Measurements from ENCODE around the gene LIMS2.

Gene LIMS2

GRCh38 chr2:127623388-127624319 is 51.7 kb downstream of the LIMS2 start:
- no peak overlapping the region for H3K4me3 ChIP-seq (ENCODE audit: low read length)
- no peaks in the 10 kb centered on the region for H3K36me3 ChIP-seq (ENCODE audit: control insufficient read depth, low read depth, low read length)
- no peak overlapping the region for H3K27ac ChIP-seq (ENCODE audit: low read length)
- no peaks in the 10 kb centered on the region for H3K4me1 ChIP-seq (ENCODE audit: control insufficient read depth, low read depth, low read length)
- no peak overlapping the region for H3K9ac ChIP-seq (ENCODE audit: low read length)
- H3K27me3 ChIP-seq (ENCODE audit: control insufficient read depth, insufficient read depth, low read length): no peaks in the 10 kb centered on the region
- no peaks in the 10 kb centered on the region for H3K9me3 ChIP-seq (ENCODE audit: control insufficient read depth, low read depth, low read length)

DNA sequence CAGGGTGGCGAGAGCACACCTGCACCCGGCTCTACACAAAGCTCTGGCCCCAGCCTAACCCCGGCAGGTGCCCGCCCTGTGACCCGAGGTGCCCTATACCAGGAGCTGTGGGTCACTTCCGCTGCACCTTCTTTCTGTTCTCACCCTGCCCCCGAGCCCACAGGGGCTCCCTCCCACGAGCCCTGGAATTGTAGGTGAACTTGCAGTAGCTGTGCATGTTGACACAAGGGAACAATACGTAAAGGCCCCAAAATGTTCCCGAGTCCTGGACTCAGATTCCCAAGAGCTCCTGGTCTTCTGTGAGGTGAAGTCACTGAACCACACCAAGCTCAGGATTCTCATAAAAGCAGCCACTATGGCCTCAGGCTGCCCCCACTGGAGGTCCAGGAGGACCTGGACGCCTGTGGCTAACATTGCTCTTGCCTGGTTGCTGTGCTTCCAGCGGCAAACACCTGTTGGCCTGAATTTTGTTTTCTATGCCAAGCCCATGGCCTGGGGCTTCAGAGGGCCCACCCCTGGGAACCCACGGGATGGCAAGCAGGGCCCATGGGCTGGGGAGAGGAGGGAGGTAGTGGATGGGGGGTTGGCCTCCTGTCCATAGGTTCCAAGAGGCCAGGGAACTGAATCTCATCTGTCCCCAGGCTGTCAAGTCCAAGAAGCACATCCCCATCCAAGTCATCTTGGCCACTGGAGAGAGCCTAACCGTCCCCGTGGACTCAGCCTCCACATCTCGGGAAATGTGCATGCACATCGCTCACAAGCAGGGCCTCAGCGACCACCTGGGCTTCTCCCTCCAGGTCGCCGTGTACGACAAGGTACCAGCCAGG is 52.6 kb downstream of the LIMS2 start:
- H3K4me1 ChIP-seq (ENCODE audit: control insufficient read depth, low read depth, low read length): no peaks in the 10 kb centered on the region
- no peaks in the 10 kb centered on the region for H3K36me3 ChIP-seq (ENCODE audit: control insufficient read depth, low read depth, low read length)
- no peaks in the 10 kb centered on the region for H3K9me3 ChIP-seq (ENCODE audit: control insufficient read depth, low read depth, low read length)
- no peak overlapping the region for H3K27ac ChIP-seq (ENCODE audit: low read length)
- no peak overlapping the region for H3K4me3 ChIP-seq (ENCODE audit: low read length)
- no peak overlapping the region for H3K9ac ChIP-seq (ENCODE audit: low read length)
- H3K27me3 ChIP-seq (ENCODE audit: control insufficient read depth, insufficient read depth, low read length): no peaks in the 10 kb centered on the region

DNA sequence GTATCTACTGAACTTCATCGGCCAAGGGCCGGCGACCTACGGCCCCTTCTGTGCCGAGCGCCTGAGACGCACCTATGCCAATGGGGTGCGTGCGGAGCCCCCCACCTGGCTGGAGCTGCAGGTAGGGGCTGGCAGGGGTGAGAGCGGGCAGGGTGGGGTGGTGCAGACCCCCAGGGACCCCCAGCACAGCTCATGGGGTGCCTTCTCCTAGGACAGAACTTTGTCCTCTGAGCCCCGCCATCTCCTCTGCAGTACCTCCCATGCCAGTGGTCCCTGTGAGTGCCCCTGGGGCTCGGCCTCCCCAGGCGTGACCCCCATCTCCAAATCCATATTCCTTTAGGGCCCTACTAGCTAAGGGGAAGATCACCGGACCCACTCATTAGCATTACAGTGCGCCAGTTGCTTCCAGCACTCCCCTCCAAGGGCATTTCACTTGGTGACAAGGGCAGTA is 53.3 kb downstream of the LIMS2 start:
- H3K36me3 ChIP-seq (ENCODE audit: control insufficient read depth, low read depth, low read length): no peaks in the 10 kb centered on the region
- no peaks in the 10 kb centered on the region for H3K9me3 ChIP-seq (ENCODE audit: control insufficient read depth, low read depth, low read length)
- H3K9ac ChIP-seq (ENCODE audit: low read length): no peak overlapping the region
- no peaks in the 10 kb centered on the region for H3K27me3 ChIP-seq (ENCODE audit: control insufficient read depth, insufficient read depth, low read length)
- H3K4me3 ChIP-seq (ENCODE audit: low read length): no peak overlapping the region
- no peak overlapping the region for H3K27ac ChIP-seq (ENCODE audit: low read length)
- no peaks in the 10 kb centered on the region for H3K4me1 ChIP-seq (ENCODE audit: control insufficient read depth, low read depth, low read length)

- Histone ChIP-seq H3K27me3 (ENCODE audit: control insufficient read depth, insufficient read depth, low read length) (no peaks in the 10 kb centered on the region), H3K9me3 (ENCODE audit: control insufficient read depth, low read depth, low read length) (no peaks in the 10 kb centered on the region), H3K4me3 (ENCODE audit: low read length) (no peak overlapping the region), H3K9ac (ENCODE audit: low read length) (no peak overlapping the region), H3K27ac (ENCODE audit: low read length) (no peak overlapping the region), H3K36me3 (ENCODE audit: control insufficient read depth, low read depth, low read length) (no peaks in the 10 kb centered on the region), H3K4me1 (ENCODE audit: control insufficient read depth, low read depth, low read length) (no peaks in the 10 kb centered on the region)
Measured at GRCh38 chr2:127620866-127621265, 54.5 kb downstream of the LIMS2 start.

- Histone ChIP-seq H3K36me3 (ENCODE audit: control insufficient read depth, low read depth, low read length) (no peaks in the 10 kb centered on the region), H3K27me3 (ENCODE audit: control insufficient read depth, insufficient read depth, low read length) (no peaks in the 10 kb centered on the region), H3K4me1 (ENCODE audit: control insufficient read depth, low read depth, low read length) (no peaks in the 10 kb centered on the region), H3K27ac (ENCODE audit: low read length) (no peak overlapping the region), H3K4me3 (ENCODE audit: low read length) (no peak overlapping the region), H3K9ac (ENCODE audit: low read length) (no peak overlapping the region), H3K9me3 (ENCODE audit: control insufficient read depth, low read depth, low read length) (no peaks in the 10 kb centered on the region)
Measured at GRCh38 chr2:127619877-127620705, 55.2 kb downstream of the LIMS2 start.

DNA sequence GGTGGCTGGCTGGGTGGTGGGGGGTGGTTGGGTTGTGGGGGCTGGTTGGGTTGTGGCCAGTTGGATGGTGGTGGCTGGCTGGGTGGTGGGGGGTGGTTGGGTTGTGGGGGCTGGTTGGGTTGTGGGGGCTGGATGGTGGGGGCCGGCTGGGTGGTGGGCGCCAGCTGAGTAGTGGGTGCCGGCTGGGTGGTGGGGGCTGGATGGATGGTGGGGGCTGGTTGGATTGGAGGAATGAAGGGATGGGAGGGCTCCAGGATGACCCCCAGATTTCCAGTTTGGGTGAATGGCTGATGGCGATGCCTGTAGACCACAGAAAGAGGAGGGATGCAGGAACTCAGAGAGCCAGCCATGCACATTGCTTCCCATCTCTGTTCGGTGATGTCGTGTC is 56.1 kb downstream of the LIMS2 start:
- Histone ChIP-seq H3K27me3 (ENCODE audit: control insufficient read depth, insufficient read depth, low read length) (no peaks in the 10 kb centered on the region), H3K4me3 (ENCODE audit: low read length) (no peak overlapping the region), H3K4me1 (ENCODE audit: control insufficient read depth, low read depth, low read length) (no peaks in the 10 kb centered on the region), H3K27ac (ENCODE audit: low read length) (no peak overlapping the region), H3K9me3 (ENCODE audit: control insufficient read depth, low read depth, low read length) (no peaks in the 10 kb centered on the region), H3K9ac (ENCODE audit: low read length) (no peak overlapping the region), H3K36me3 (ENCODE audit: control insufficient read depth, low read depth, low read length) (no peaks in the 10 kb centered on the region)

GRCh38 chr2:127618551-127619202 is 56.7 kb downstream of the LIMS2 start:
- H3K27me3 ChIP-seq (ENCODE audit: control insufficient read depth, insufficient read depth, low read length): no peaks in the 10 kb centered on the region
- no peak overlapping the region for H3K27ac ChIP-seq (ENCODE audit: low read length)
- no peak overlapping the region for H3K9ac ChIP-seq (ENCODE audit: low read length)
- no peaks in the 10 kb centered on the region for H3K4me1 ChIP-seq (ENCODE audit: control insufficient read depth, low read depth, low read length)
- H3K36me3 ChIP-seq (ENCODE audit: control insufficient read depth, low read depth, low read length): no peaks in the 10 kb centered on the region
- no peak overlapping the region for H3K4me3 ChIP-seq (ENCODE audit: low read length)
- no peaks in the 10 kb centered on the region for H3K9me3 ChIP-seq (ENCODE audit: control insufficient read depth, low read depth, low read length)

DNA sequence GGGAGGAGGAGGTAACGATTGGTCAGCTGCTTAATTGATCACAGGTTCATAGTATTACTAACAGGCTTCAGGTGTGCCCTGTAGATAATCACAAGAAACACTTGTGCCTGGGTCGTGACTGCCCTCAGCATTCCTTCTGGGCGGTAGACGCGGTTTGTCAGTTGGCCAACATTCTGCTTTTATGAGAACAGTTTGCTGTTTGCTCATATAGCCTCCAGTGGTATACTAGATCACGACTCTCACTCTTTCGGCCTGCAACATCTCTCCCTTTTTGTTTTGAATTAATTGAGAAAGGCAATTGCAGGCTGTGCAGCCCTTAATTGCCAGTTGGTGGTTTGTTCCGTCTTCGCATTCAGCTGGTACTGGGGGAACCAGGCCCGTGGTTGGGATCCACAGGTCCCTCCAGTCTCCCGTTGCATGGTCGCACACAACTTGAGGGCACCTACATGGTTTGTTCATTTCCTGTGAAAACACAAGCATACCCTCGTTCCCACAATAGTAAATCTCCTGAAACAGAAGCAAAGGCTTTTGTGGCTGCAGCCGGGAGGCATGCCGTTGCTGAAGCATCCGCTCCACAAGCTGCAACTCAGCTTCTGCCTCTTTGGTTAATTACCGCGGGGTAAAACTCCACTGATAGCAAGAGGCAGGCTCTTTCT is 59.7 kb downstream of the LIMS2 start:
- no peaks in the 10 kb centered on the region for H3K36me3 ChIP-seq (ENCODE audit: control insufficient read depth, low read depth, low read length)
- no peaks in the 10 kb centered on the region for H3K27me3 ChIP-seq (ENCODE audit: control insufficient read depth, insufficient read depth, low read length)
- H3K4me1 ChIP-seq (ENCODE audit: control insufficient read depth, low read depth, low read length): no peaks in the 10 kb centered on the region
- no peak overlapping the region for H3K4me3 ChIP-seq (ENCODE audit: low read length)
- H3K9ac ChIP-seq (ENCODE audit: low read length): no peak overlapping the region
- H3K27ac ChIP-seq (ENCODE audit: low read length): no peak overlapping the region
- no peaks in the 10 kb centered on the region for H3K9me3 ChIP-seq (ENCODE audit: control insufficient read depth, low read depth, low read length)

DNA sequence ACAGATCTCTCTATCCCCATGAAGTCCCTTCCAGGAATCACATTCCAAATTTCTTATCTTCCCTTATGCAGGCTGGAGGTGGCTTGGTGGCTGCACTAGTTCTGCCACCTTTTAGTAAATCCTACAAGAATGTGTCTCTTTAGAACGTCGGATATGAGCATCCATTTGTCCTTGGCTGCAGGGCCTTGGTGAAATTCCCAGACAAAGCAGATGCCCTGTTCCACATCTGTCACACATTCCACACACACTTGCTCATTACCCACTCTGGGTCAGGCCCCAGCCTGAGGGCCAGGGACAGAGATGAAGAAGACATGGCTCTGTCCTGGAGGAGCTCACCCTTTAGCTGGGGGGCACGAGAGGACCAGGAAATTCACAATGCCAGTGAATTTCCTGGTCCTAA is 60.6 kb downstream of the LIMS2 start:
- H3K27me3 ChIP-seq (ENCODE audit: control insufficient read depth, insufficient read depth, low read length): no peaks in the 10 kb centered on the region
- H3K4me1 ChIP-seq (ENCODE audit: control insufficient read depth, low read depth, low read length): no peaks in the 10 kb centered on the region
- H3K27ac ChIP-seq (ENCODE audit: low read length): no peak overlapping the region
- no peak overlapping the region for H3K4me3 ChIP-seq (ENCODE audit: low read length)
- no peaks in the 10 kb centered on the region for H3K9me3 ChIP-seq (ENCODE audit: control insufficient read depth, low read depth, low read length)
- no peaks in the 10 kb centered on the region for H3K36me3 ChIP-seq (ENCODE audit: control insufficient read depth, low read depth, low read length)
- no peak overlapping the region for H3K9ac ChIP-seq (ENCODE audit: low read length)

- H3K27me3 ChIP-seq (ENCODE audit: control insufficient read depth, insufficient read depth, low read length): no peaks in the 10 kb centered on the region
Measured at GRCh38 chr2:127614246-127614645, 61.1 kb downstream of the LIMS2 start.

More at GRCh38 chr2:127614246-127614645, 61.1 kb downstream of the LIMS2 start:
- Histone ChIP-seq H3K4me3 (ENCODE audit: low read length) (no peak overlapping the region), H3K27ac (ENCODE audit: low read length) (no peak overlapping the region), H3K4me1 (ENCODE audit: control insufficient read depth, low read depth, low read length) (no peaks in the 10 kb centered on the region), H3K9ac (ENCODE audit: low read length) (no peak overlapping the region), H3K9me3 (ENCODE audit: control insufficient read depth, low read depth, low read length) (no peaks in the 10 kb centered on the region), H3K36me3 (ENCODE audit: control insufficient read depth, low read depth, low read length) (no peaks in the 10 kb centered on the region)
